H1 (cell line): ENCODE measurements around the gene GAP43. TPM values are rescaled to one million over a fixed set of nuclear protein-coding genes. Genes with fewer than 3 reads are reported as not detected.

Experiments
- CTCF ChIA-PET: fragments of 300-600 bp; sonication (Branson Sonifier 250); formaldehyde crosslinking; loops from one replicate; lab custom pipeline; 2021; ENCODE audit not compliant: partially characterized antibody; lab: Charles Lee
- POLR2A ChIA-PET: fragments of 300-600 bp; sonication (Branson Sonifier 250); formaldehyde crosslinking; loops from one replicate; lab custom pipeline; 2021; ENCODE audit warnings: inconsistent platforms; ENCODE audit not compliant: partially characterized antibody; lab: Charles Lee
- DNase-seq, 2 experiments: peaks; one replicate each; pipeline versions ENCODE4 v3.0.0 to v3.0.0-alpha.2; 2010 to 2022; ENCODE audit warnings: low spot score in 2 of 2, low read depth in 1 of 2, mixed read lengths in 1 of 2
- FAIRE-seq: peaks from 2 replicates; lab custom pipeline; 2011; peaks lifted over from hg19 to GRCh38; lab: Jason Lieb, UNC
- H2AFZ ChIP-seq: 2 replicates; pipeline ENCODE4 v1.8.1; 2012; ENCODE audit warnings: low read length, inconsistent platforms
- H2AK5ac ChIP-seq: 2 replicates; pipeline ENCODE4 v1.6.1; 2013; ENCODE audit warnings: low read depth, low read length
- H2BK120ac ChIP-seq: replicated peaks from 2 replicates; pipeline ENCODE3; 2013; ENCODE audit warnings: low read depth, low read length, inconsistent platforms
- H2BK12ac ChIP-seq: 2 replicates; pipeline ENCODE4 v1.6.1; 2013; ENCODE audit warnings: low read depth, low read length
- H2BK15ac ChIP-seq: 2 replicates; pipeline ENCODE4 v1.6.1; 2013; ENCODE audit warnings: low read length
- H2BK20ac ChIP-seq: 2 replicates; pipeline ENCODE4 v1.6.1; 2013; ENCODE audit warnings: low read length
- H2BK5ac ChIP-seq: 2 replicates; pipeline ENCODE4 v1.6.1; 2013; ENCODE audit warnings: low read depth, low read length
- H3K14ac ChIP-seq: 2 replicates; pipeline ENCODE4 v1.6.1; 2013; ENCODE audit warnings: inconsistent platforms; ENCODE audit not compliant: insufficient read length
- H3K18ac ChIP-seq: 2 replicates; pipeline ENCODE4 v1.6.1; 2013; ENCODE audit warnings: low read length; ENCODE audit errors: extremely low read depth
- H3K23ac ChIP-seq: 2 replicates; pipeline ENCODE4 v1.6.1; 2013; ENCODE audit warnings: inconsistent platforms; ENCODE audit not compliant: insufficient read length
- H3K23me2 ChIP-seq: 2 replicates; pipeline ENCODE4 v1.6.1; 2013; ENCODE audit warnings: low read depth, low read length
- H3K27ac ChIP-seq: 2 replicates; pipeline ENCODE4 v1.6.1; 2011; ENCODE audit warnings: low read depth, low read length, inconsistent platforms
- H3K27me3 ChIP-seq, 4 experiments: replicated peaks in 1 of 4; 1 replicate in 1 of 4; 2 replicates in 3 of 4; pipeline versions ENCODE4 v1.6.1 to v1.8.1; 2011 to 2013; ENCODE audit warnings: low read length in 3 of 4, mild to moderate bottlenecking in 3 of 4, inconsistent platforms in 2 of 4, mixed read lengths in 2 of 4, moderate library complexity in 1 of 4; ENCODE audit not compliant: control insufficient read depth in 3 of 4, insufficient read depth in 3 of 4; ENCODE audit errors: extremely low read depth in 1 of 4
- H3K36me3 ChIP-seq, 4 experiments: 2 replicates each; pipeline versions ENCODE4 v1.6.1 to v1.8.1; 2011 to 2013; ENCODE audit warnings: mild to moderate bottlenecking in 4 of 4, low read length in 3 of 4, moderate library complexity in 2 of 4, control low read depth in 1 of 4, inconsistent platforms in 1 of 4; ENCODE audit not compliant: insufficient read depth in 4 of 4, control insufficient read depth in 2 of 4
- H3K4ac ChIP-seq: replicated peaks from 2 replicates; pipeline ENCODE3; 2013; ENCODE audit warnings: low read length, low read depth, mixed read lengths, inconsistent platforms; ENCODE audit not compliant: insufficient read length
- H3K4me1 ChIP-seq, 4 experiments: replicated peaks in 1 of 4; 1 replicate in 1 of 4; 2 replicates in 3 of 4; pipeline versions ENCODE4 v1.6.1 to v1.8.1; 2011 to 2013; ENCODE audit warnings: low read length in 3 of 4, inconsistent platforms in 2 of 4, mixed read lengths in 1 of 4; ENCODE audit not compliant: insufficient read depth in 4 of 4, control insufficient read depth in 3 of 4
- H3K4me2 ChIP-seq, 2 experiments: 2 replicates each; pipeline versions ENCODE4 v1.6.1 to v1.8.1; 2011 to 2013; ENCODE audit warnings: low read depth in 2 of 2, low read length in 2 of 2, control low read depth in 1 of 2, inconsistent platforms in 1 of 2, mild to moderate bottlenecking in 1 of 2; ENCODE audit not compliant: insufficient read depth in 1 of 2
- H3K4me3 ChIP-seq, 4 experiments: fragments of 200-600, 300-600 bp in 1 of 4; sonication (generic), shearing (Covaris generic), sonication (Bioruptor Twin) in 1 of 4; 2 replicates each; pipeline versions ENCODE4 v1.5.1 to v1.8.1; 2011 to 2016; ENCODE audit warnings: low read length in 4 of 4, low read depth in 3 of 4, control low read depth in 2 of 4, inconsistent platforms in 2 of 4, mild to moderate bottlenecking in 2 of 4, mixed read lengths in 1 of 4, moderate library complexity in 1 of 4; ENCODE audit not compliant: insufficient read depth in 2 of 4; ENCODE audit errors: extremely low read depth in 1 of 4
- H3K56ac ChIP-seq: replicated peaks from 2 replicates; pipeline ENCODE3; 2013; ENCODE audit warnings: low read depth, mild to moderate bottlenecking, mixed read lengths, low read length, inconsistent platforms; ENCODE audit not compliant: insufficient read length
- H3K79me1 ChIP-seq: 2 replicates; pipeline ENCODE4 v1.6.1; 2013; ENCODE audit warnings: low read depth, low read length, control low read depth
- H3K79me2 ChIP-seq, 2 experiments: 2 replicates each; pipeline versions ENCODE4 v1.6.1 to v1.8.1; 2012 to 2013; ENCODE audit warnings: low read length in 2 of 2, mild to moderate bottlenecking in 2 of 2, inconsistent platforms in 1 of 2; ENCODE audit not compliant: insufficient read depth in 2 of 2, control insufficient read depth in 1 of 2
- H3K9ac ChIP-seq, 4 experiments: replicated peaks in 1 of 4; 1 replicate in 1 of 4; 2 replicates in 3 of 4; pipeline versions ENCODE4 v1.6.1 to v1.8.1; 2011 to 2013; ENCODE audit warnings: low read depth in 3 of 4, low read length in 3 of 4, control low read depth in 2 of 4, mild to moderate bottlenecking in 2 of 4, moderate library complexity in 2 of 4, inconsistent platforms in 1 of 4; ENCODE audit errors: extremely low read depth in 1 of 4
- H3K9me3 ChIP-seq, 2 experiments: 2 replicates each; pipeline versions ENCODE4 v1.6.1 to v1.8.1; 2012 to 2013; ENCODE audit warnings: mild to moderate bottlenecking in 2 of 2, moderate library complexity in 2 of 2, control low read depth in 1 of 2, inconsistent platforms in 1 of 2, low read depth in 1 of 2, low read length in 1 of 2, mixed read lengths in 1 of 2; ENCODE audit not compliant: insufficient read depth in 2 of 2
- H4K20me1 ChIP-seq, 2 experiments: replicated peaks in 1 of 2; 2 replicates each; pipeline versions ENCODE3 to v1.8.1; 2011 to 2013; ENCODE audit warnings: inconsistent platforms in 2 of 2, low read length in 2 of 2, mild to moderate bottlenecking in 1 of 2; ENCODE audit not compliant: insufficient read depth in 2 of 2, control insufficient read depth in 1 of 2
- H4K5ac ChIP-seq: 2 replicates; pipeline ENCODE4 v1.6.1; 2013; ENCODE audit warnings: low read length, low read depth, mixed read lengths, inconsistent platforms; ENCODE audit not compliant: insufficient read length
- H4K8ac ChIP-seq: 2 replicates; pipeline ENCODE4 v1.8.0; 2013; ENCODE audit warnings: mild to moderate bottlenecking, moderate library complexity, low read length, inconsistent platforms; ENCODE audit not compliant: insufficient read depth; ENCODE audit errors: extremely low read depth
- H4K91ac ChIP-seq: replicated peaks from 2 replicates; pipeline ENCODE3; 2013; ENCODE audit warnings: low read length, mixed read lengths, inconsistent platforms; ENCODE audit not compliant: insufficient read length
- ASH2L ChIP-seq: fragments of 200-600, 300-600 bp; sonication (generic); IDR thresholded peaks from one replicate; pipeline ENCODE4 v1.7.1; 2017; ENCODE audit warnings: low read length
- FOSL1 ChIP-seq: IDR thresholded peaks from 2 replicates; pipeline ENCODE4 v1.6.1; 2011; ENCODE audit warnings: mild to moderate bottlenecking, low read depth, low read length, moderate library complexity; ENCODE audit not compliant: insufficient read depth
- HDAC2 ChIP-seq, 2 experiments: fragments of 300-600 bp in 1 of 2; sonication (generic) in 1 of 2; IDR thresholded peaks; 2 replicates each; pipeline ENCODE4 v1.6.1; 2011 to 2012; ENCODE audit warnings: low read depth in 2 of 2, low read length in 2 of 2, mild to moderate bottlenecking in 2 of 2, moderate library complexity in 2 of 2, borderline replicate concordance in 1 of 2, inconsistent platforms in 1 of 2
- KDM5A ChIP-seq: fragments of 200-600 bp; IDR thresholded peaks from 2 replicates; pipeline ENCODE4 v1.7.1; 2012; ENCODE audit warnings: mild to moderate bottlenecking, low read length, inconsistent platforms, mixed read lengths
- RAD21 ChIP-seq, 2 experiments: IDR thresholded peaks in 1 of 2; conservative IDR thresholded peaks in 1 of 2; 2 replicates each; pipeline ENCODE4 v1.6.1; 2011; ENCODE audit warnings: low read depth in 2 of 2, low read length in 2 of 2, improper control_type of control experiment in 1 of 2, inconsistent platforms in 1 of 2, mild to moderate bottlenecking in 1 of 2, moderate library complexity in 1 of 2
- RFX5 ChIP-seq: IDR thresholded peaks from 2 replicates; pipeline ENCODE4 v1.6.1; 2011; ENCODE audit warnings: low read depth, low read length, improper control_type of control experiment, borderline replicate concordance
- SIRT6 ChIP-seq: IDR thresholded peaks from one replicate; pipeline ENCODE4 v1.7.1; 2012; ENCODE audit warnings: low read length, inconsistent platforms
- SRF ChIP-seq: IDR thresholded peaks from 2 replicates; pipeline ENCODE4 v1.6.1; 2011; ENCODE audit warnings: mild to moderate bottlenecking, low read depth, low read length, moderate library complexity
- WGBS, 2 experiments: shearing (Covaris generic) in 1 of 2; methylation state at CpG; one replicate each; pipeline versions ENCODE4 v1.1.6 to v1.1.7; 2013 to 2015; ENCODE audit warnings: low lambda C conversion rate in 2 of 2, mixed read lengths in 2 of 2, inconsistent platforms in 1 of 2, low coverage in 1 of 2, missing lambda C conversion rate in 1 of 2; ENCODE audit not compliant: insufficient replicate concordance in 2 of 2, insufficient coverage in 1 of 2, insufficient read length in 1 of 2; ENCODE audit errors: extremely low coverage in 1 of 2, missing lambda C conversion rate in 1 of 2; 5-methylcytosine and 5-hydroxymethylcytosine counted together
- polyA plus RNA-seq, 7 experiments: library from polyadenylated mRNA; depleted of rRNA in 3 of 7; stranded (reverse) in 5 of 7; unstranded in 2 of 7; fragments of >200 nt in 5 of 7; fragments of 200-250 nt in 2 of 7; gene quantifications; 1 replicate in 5 of 7; 2 replicates in 1 of 7; 4 replicates in 1 of 7; pipeline versions ENCODE4 v1.2.1 to v1.2.3, GENCODE V29; 2011 to 2013; ENCODE audit warnings: missing spikeins in 2 of 7, mixed read lengths in 2 of 7
- total RNA-seq: library from RNA; stranded (reverse); fragmentation: NEBNext Ultra II Directional; extraction: Animal tissue kit (Norgen Biotek cat#: 25700); gene quantifications from 2 replicates; pipeline ENCODE4 v1.2.1, GENCODE V29; 2021
- TF ChIP-seq, protein P1 (sequence below), 3 experiments: IDR thresholded peaks; 1 replicate in 2 of 3; 2 replicates in 1 of 3; pipeline versions ENCODE4 v1.5.1 to v1.6.1; 2011; ENCODE audit warnings: low read length in 3 of 3, mild to moderate bottlenecking in 3 of 3, inconsistent platforms in 2 of 3, low read depth in 1 of 3, moderate library complexity in 1 of 3; ENCODE audit not compliant: insufficient read depth in 1 of 3; ENCODE audit errors: control extremely low read depth in 1 of 3

The GAP43 gene
- total and polyA plus RNA-seq, 2 of the 8 experiments (the other 6 are each of a cell fraction or from before 2014, with no cell fraction given) = 11.2 to 21.9 TPM

DNA sequence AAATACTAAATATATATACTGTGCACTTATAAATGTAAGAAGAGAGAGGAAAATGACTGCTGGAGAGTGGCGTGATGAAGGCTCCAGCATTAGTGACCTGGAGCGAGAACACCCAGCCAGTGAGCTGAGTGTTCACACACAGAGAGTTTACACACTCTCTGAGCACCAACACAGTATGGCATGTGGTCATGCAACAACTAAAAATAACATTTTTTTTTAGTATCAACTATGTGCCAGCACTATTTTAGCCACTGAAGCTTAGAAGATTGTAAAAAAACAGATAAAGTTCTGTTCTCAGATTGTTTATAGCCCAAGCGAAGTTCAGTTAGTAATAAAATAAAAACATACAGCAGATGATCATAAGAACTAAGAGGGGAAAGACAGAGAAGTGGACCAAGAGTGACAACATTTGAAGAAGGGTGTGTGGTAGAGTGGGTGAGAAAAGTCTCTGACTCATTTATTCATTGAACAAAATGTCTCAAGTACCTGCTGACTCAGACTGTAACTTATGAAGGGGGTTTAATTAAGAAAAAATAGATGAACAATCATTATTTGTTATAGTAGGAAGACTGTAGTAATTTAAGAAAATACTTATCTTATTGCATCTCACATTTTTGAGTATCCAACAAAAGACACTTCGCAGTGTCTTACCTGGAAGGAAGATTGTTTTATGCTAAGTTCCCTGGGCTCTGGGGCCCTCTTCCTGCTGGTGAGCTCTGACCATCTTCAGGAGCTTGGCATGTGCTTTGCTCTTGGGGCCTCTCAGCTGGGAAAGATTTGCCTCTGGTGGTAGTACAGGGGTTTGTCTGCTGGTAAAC lies 43.8 kb downstream of the GAP43 start:
- ChIA-PET POLR2A (interaction anchor here (2.2 kb wide), 1 partner anchor 8 kb away, joined by 9 read pairs; no protein-coding TSS in a partner anchor), CTCF (interaction anchor here (0.6 to 3.6 kb wide), 9 partner anchors 9 to 450 kb away, joined by 3 to 14 read pairs (median 3); no protein-coding TSS in a partner anchor)
- no peaks in the 10 kb centered on the region for H3K79me2 ChIP-seq
- no peak overlapping the region for H2BK15ac ChIP-seq
- DNase-seq = no peak
- no peak overlapping the region for H2AFZ ChIP-seq
- no peak overlapping the region for H2BK12ac ChIP-seq
- no peaks in the 10 kb centered on the region for H3K23me2 ChIP-seq
- H3K4me1 ChIP-seq = peaks cover 0 to 8% (median 2%) of the 10 kb centered on the region in 4 experiments; a peak in 3 of 7 replicates
- no peak overlapping the region for H2BK120ac ChIP-seq
- H3K4me3 ChIP-seq = no peak overlapping the region
- no peak overlapping the region for H3K18ac ChIP-seq
- no peak overlapping the region for H3K4me2 ChIP-seq
- no peak overlapping the region for H3K4ac ChIP-seq
- H3K23ac ChIP-seq = no peak overlapping the region
- no peak overlapping the region for H2AK5ac ChIP-seq
- H3K36me3 ChIP-seq = no peaks in the 10 kb centered on the region
- H3K9me3 ChIP-seq = no peaks in the 10 kb centered on the region
- no peak overlapping the region for H3K27ac ChIP-seq
- H3K56ac ChIP-seq = no peak overlapping the region
- H3K9ac ChIP-seq = no peak overlapping the region
- H2BK20ac ChIP-seq = no peak overlapping the region
- FAIRE-seq = no peak
- no peak overlapping the region for H3K14ac ChIP-seq
- H2BK5ac ChIP-seq = no peak overlapping the region
- no peaks in the 10 kb centered on the region; the same call in 1 of the 2 replicates for H3K79me1 ChIP-seq
- H4K91ac ChIP-seq = no peak overlapping the region
- no peak overlapping the region for H4K8ac ChIP-seq
- H4K5ac ChIP-seq = no peak overlapping the region
- 86% methylated on average over 4 of the region's 4 CpGs; no CpG with 5 or more reads in 1 of the 2 experiments for WGBS, 2 experiments
- no peaks in the 10 kb centered on the region for H3K27me3 ChIP-seq
- no peaks in the 10 kb centered on the region for H4K20me1 ChIP-seq
- TF ChIP-seq FOSL1 (no peak), ASH2L (no peak), RAD21 (IDR thresholded peaks at IDR 0.05 in 1 of 2, conservative IDR thresholded peaks at IDR 0.05 in 1 of 2; ENCODE audit: low read depth in 2 of 2, low read length in 2 of 2) (no peak; a peak in 1 of 4 replicates), HDAC2 (IDR thresholded peaks at IDR 0.05; ENCODE audit: borderline replicate concordance in 1 of 2, low read depth in 2 of 2, low read length in 2 of 2) (no peak), SRF (no peak), RFX5 (no peak), SIRT6 (no peak), KDM5A (no peak)
- TF ChIP-seq, protein P1, sequence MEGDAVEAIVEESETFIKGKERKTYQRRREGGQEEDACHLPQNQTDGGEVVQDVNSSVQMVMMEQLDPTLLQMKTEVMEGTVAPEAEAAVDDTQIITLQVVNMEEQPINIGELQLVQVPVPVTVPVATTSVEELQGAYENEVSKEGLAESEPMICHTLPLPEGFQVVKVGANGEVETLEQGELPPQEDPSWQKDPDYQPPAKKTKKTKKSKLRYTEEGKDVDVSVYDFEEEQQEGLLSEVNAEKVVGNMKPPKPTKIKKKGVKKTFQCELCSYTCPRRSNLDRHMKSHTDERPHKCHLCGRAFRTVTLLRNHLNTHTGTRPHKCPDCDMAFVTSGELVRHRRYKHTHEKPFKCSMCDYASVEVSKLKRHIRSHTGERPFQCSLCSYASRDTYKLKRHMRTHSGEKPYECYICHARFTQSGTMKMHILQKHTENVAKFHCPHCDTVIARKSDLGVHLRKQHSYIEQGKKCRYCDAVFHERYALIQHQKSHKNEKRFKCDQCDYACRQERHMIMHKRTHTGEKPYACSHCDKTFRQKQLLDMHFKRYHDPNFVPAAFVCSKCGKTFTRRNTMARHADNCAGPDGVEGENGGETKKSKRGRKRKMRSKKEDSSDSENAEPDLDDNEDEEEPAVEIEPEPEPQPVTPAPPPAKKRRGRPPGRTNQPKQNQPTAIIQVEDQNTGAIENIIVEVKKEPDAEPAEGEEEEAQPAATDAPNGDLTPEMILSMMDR (IDR thresholded peaks at IDR 0.05; ENCODE audit: control extremely low read depth in 1 of 3, insufficient read depth in 1 of 3, low read depth in 1 of 3, low read length in 3 of 3) = no peak
